Thyroid gland (tissue), 4 donors: ENCODE results near the gene NGDN.

Experiments used
- POLR2A ChIP-seq, 2 donors: fragments of 450-650 bp; IDR thresholded peaks; one replicate each; pipeline ENCODE4 v1.6.1; 2017; ENCODE audit warnings: antibody characterized with exemption in 2 of 2, mild to moderate bottlenecking in 2 of 2, moderate library complexity in 1 of 2
- TF ChIP-seq, protein P1 (sequence below), 6 experiments: fragments of 200-600 bp in 3 of 6; fragments of 450-650 bp in 3 of 6; sonication (generic) in 3 of 6; IDR thresholded peaks; one replicate each; pipeline ENCODE4 v1.5.1; 2016 to 2019; ENCODE audit warnings: antibody characterized with exemption in 6 of 6, mild to moderate bottlenecking in 2 of 6, inconsistent platforms in 1 of 6, moderate library complexity in 1 of 6

DNA sequence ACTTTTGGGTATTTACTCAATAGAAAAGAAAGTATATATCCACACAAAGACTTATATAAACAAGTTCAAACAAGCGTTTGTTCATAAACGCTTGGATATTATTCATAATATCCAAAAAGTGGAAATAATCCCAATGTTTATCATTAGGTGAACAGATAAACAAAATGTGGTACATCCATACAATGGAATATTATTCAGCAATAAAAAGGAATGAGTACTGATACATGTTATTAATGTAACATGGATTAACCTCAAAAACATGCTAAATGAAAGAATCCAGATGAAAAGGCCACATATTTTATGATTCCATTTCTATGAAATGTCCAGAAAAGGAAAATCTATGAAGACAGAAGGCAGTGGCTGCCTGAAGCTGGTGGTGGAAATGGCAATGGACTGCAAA, 17.3 kb upstream of the NGDN start:
- TF ChIP-seq, protein P1, sequence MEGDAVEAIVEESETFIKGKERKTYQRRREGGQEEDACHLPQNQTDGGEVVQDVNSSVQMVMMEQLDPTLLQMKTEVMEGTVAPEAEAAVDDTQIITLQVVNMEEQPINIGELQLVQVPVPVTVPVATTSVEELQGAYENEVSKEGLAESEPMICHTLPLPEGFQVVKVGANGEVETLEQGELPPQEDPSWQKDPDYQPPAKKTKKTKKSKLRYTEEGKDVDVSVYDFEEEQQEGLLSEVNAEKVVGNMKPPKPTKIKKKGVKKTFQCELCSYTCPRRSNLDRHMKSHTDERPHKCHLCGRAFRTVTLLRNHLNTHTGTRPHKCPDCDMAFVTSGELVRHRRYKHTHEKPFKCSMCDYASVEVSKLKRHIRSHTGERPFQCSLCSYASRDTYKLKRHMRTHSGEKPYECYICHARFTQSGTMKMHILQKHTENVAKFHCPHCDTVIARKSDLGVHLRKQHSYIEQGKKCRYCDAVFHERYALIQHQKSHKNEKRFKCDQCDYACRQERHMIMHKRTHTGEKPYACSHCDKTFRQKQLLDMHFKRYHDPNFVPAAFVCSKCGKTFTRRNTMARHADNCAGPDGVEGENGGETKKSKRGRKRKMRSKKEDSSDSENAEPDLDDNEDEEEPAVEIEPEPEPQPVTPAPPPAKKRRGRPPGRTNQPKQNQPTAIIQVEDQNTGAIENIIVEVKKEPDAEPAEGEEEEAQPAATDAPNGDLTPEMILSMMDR (IDR thresholded peaks at IDR 0.05), result no peak
- no peak for TF ChIP-seq POLR2A (IDR thresholded peaks at IDR 0.05)
